GM12892 (cell line): Measurements from ENCODE around the gene BAAT.

ENCODE experiments used
- POLR2A ChIP-seq: IDR thresholded peaks from 2 replicates; pipeline ENCODE4 v1.6.1; 2011; ENCODE audit warnings: low read depth, low read length, control low read depth
- POLR2AphosphoS5 ChIP-seq: IDR thresholded peaks from 2 replicates; pipeline ENCODE4 v1.6.1; 2011; ENCODE audit warnings: low read depth, low read length, control low read depth
- TAF1 ChIP-seq: IDR thresholded peaks from 2 replicates; pipeline ENCODE4 v1.6.1; 2011; ENCODE audit warnings: low read depth, mild to moderate bottlenecking, control low read depth, low read length, borderline replicate concordance

DNA sequence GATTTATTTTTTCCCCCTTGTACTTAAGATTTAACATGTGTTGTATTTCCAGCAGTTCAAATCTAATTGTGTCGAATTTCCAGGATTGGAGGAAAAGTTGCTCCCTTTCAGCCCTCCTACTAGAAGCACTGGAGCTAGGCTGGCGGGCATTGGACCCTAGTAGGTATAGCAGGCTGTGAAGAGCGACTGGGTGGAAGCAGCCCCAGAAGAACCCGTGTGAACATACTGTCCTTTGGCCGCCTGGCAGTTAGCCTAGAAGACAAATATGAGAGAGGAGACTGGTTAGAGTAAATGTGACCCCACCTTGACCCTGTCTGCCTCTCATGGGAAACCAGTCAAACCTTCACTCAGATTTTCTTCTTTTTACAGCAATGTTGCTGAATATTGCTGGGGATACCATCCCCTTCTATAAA is 36.9 kb upstream of the BAAT start:
- TF ChIP-seq POLR2A (no peak), POLR2AphosphoS5 (no peak), TAF1 (no peak)
